ENCODE data around the gene UPF1. TPM values are rescaled to one million over a fixed set of nuclear protein-coding genes. Genes with fewer than 3 reads are reported as not detected.

UPF1 gene
- polyA plus RNA-seq, 3 donors, result 2.6 to 43.7 (median 3.2) TPM

DNA sequence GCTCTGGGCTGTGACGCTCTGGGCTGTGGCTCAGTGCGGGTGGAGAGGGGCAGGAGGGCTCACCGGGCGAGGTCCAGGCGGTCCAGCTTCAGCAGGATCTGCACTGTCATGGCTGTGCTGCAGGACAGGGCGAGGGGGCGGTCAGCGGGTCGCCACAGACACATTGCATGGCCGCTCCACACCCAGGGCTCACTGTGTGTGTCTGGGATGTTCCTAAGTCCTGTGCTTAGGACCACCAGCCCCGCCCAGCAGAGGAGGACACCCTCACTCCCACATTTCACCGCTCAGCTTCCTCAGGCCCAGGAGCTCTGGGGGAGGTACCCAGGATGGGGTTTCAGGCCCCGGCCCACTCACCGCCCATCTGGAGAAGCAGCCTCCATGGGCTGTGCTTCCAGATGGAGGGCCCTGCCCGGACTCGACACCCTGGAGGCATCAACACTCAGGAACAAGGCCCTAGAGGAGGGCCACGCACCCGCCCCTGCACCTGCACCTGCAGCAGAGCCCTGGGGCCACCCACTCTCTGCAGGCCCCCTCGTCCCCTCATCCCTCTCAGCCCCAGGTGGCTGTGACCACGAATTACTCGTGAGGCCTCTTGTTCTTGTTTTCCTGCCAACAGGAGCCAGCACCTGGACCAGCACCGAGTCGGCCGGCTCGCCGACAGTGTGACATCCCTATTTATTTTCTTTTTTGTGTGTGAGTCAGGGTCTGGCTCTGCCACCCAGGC, 73.9 kb downstream of the UPF1 start:
- H3K9me3 Mint-ChIP-seq, result peaks cover 0 to 4% (median 0%) of the 10 kb centered on the region in 7 donors
- no peak overlapping the region for H3K4me3 Mint-ChIP-seq
- TF ChIP-seq, protein P1, sequence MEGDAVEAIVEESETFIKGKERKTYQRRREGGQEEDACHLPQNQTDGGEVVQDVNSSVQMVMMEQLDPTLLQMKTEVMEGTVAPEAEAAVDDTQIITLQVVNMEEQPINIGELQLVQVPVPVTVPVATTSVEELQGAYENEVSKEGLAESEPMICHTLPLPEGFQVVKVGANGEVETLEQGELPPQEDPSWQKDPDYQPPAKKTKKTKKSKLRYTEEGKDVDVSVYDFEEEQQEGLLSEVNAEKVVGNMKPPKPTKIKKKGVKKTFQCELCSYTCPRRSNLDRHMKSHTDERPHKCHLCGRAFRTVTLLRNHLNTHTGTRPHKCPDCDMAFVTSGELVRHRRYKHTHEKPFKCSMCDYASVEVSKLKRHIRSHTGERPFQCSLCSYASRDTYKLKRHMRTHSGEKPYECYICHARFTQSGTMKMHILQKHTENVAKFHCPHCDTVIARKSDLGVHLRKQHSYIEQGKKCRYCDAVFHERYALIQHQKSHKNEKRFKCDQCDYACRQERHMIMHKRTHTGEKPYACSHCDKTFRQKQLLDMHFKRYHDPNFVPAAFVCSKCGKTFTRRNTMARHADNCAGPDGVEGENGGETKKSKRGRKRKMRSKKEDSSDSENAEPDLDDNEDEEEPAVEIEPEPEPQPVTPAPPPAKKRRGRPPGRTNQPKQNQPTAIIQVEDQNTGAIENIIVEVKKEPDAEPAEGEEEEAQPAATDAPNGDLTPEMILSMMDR (IDR thresholded peaks at IDR 0.05), result no peak
- Histone ChIP-seq H3K4me1 (ENCODE audit: control insufficient read depth in 1 of 2, insufficient read depth in 2 of 2, low read length in 2 of 2) (no peaks in the 10 kb centered on the region), H3K27ac (ENCODE audit: low read depth in 1 of 2, low read length in 2 of 2) (no peak overlapping the region), H3K27me3 (ENCODE audit: control insufficient read depth in 2 of 2, insufficient read depth in 2 of 2, low read length in 2 of 2) (no peaks in the 10 kb centered on the region), H3K4me2 (replicated peaks; ENCODE audit: extremely low read depth, low read length, poor library complexity, severe bottlenecking) (no peak overlapping the region), H3K9me3 (replicated peaks in 1 of 2; ENCODE audit: control insufficient read depth in 1 of 2, insufficient read depth in 1 of 2, low read length in 2 of 2) (no peaks in the 10 kb centered on the region), H2AFZ (ENCODE audit: insufficient read depth, low read depth, low read length, poor library complexity, severe bottlenecking) (no peak overlapping the region), H4K20me1 (ENCODE audit: insufficient read depth, low read length) (peaks cover 67% of the 10 kb centered on the region), H3K9ac (ENCODE audit: insufficient read depth, low read length, poor library complexity, severe bottlenecking) (no peak overlapping the region), H3K79me2 (ENCODE audit: insufficient read depth, low read length) (peaks cover 3% of the 10 kb centered on the region), H3K36me3 (replicated peaks in 1 of 2; ENCODE audit: control insufficient read depth in 1 of 2, insufficient read depth in 2 of 2, low read length in 2 of 2) (peaks cover 83 to 90% of the 10 kb centered on the region in 2 donors), H3K4me3 (replicated peaks in 1 of 3; ENCODE audit: low read depth in 2 of 3, low read length in 3 of 3) (no peak overlapping the region)
- H3K27me3 Mint-ChIP-seq (ENCODE audit: low read depth in 3 of 3), result no peaks in the 10 kb centered on the region
- H3K36me3 Mint-ChIP-seq, result peaks cover 52 to 90% of the 10 kb centered on the region in 2 donors
- H3K27ac Mint-ChIP-seq, result peak overlapping the region in 1 of 7 donors; percentile 61
- DNase-seq, result no peak
- no peaks in the 10 kb centered on the region for H3K4me1 Mint-ChIP-seq
- intact Hi-C loops (cut with micrococcal nuclease), result no loop called here
- WGBS (ENCODE audit: insufficient coverage), result 92% methylated on average over 19 of the region's 26 CpGs

DNA sequence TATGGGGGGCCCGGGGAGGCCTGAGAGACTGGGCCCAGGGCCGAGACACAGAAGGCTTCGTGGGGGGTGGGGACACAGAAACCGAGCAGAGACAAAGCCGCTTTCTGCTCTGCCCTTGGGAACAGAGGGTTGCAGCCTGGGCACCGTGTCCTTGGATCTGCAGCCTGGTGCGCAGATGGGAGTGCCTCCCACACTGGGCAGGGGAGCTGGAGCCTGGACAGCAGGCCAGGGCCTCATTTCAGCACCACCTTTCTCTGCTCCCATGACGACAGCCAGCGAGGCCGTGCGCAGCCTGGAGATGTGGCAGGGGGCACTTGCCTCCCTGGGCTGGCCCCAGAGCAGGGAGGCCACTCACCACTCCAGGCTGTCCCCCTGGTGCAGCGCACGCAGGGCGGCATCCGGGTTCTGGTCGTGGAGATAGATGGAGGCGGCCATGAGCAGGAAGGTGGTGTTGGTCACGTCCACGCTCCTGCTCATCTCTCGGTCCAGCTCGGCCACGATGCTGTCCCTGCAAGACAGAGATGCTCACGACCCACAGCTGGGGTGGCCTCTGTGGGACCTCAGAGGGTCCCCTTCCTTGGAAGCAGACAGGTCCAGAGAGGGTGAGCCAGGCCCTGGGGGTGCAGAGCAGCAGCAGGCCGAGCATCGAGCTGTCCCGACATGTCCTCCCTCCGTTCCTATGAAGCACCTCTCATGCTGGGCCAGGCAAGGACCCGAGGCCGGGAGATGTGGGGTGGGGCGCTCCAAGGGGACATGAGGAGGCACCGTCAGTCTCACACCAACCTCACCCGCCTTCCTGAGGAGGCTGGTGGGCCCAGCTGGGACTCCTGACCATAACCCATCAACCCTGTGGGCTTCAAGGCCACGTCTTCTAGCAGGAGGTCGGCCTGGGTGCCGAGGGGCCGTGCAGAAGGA, 75.1 kb downstream of the UPF1 start:
- H3K9ac ChIP-seq (ENCODE audit: insufficient read depth, low read length, poor library complexity, severe bottlenecking), result no peak overlapping the region

More for the DNA sequence above, 75.1 kb downstream of the UPF1 start:
- intact Hi-C loops (cut with micrococcal nuclease), result no loop called here
- H4K20me1 ChIP-seq (ENCODE audit: insufficient read depth, low read length), result peaks cover 64% of the 10 kb centered on the region
- DNase-seq, result no peak
- no peaks in the 10 kb centered on the region for H3K4me1 Mint-ChIP-seq
- TF ChIP-seq, protein P1 (IDR thresholded peaks at IDR 0.05), result no peak
- H3K36me3 ChIP-seq (replicated peaks in 1 of 2; ENCODE audit: control insufficient read depth in 1 of 2, insufficient read depth in 2 of 2, low read length in 2 of 2), result peaks cover 79 to 87% of the 10 kb centered on the region in 2 donors
- no peaks in the 10 kb centered on the region for H3K4me1 ChIP-seq (ENCODE audit: control insufficient read depth in 1 of 2, insufficient read depth in 2 of 2, low read length in 2 of 2)
- H3K4me2 ChIP-seq (replicated peaks; ENCODE audit: extremely low read depth, low read length, poor library complexity, severe bottlenecking), result no peak overlapping the region
- H3K9me3 ChIP-seq (replicated peaks in 1 of 2; ENCODE audit: control insufficient read depth in 1 of 2, insufficient read depth in 1 of 2, low read length in 2 of 2), result no peaks in the 10 kb centered on the region
- H3K79me2 ChIP-seq (ENCODE audit: insufficient read depth, low read length), result peaks cover 8% of the 10 kb centered on the region
- H3K27ac ChIP-seq (ENCODE audit: low read depth in 1 of 2, low read length in 2 of 2), result no peak overlapping the region
- no peak overlapping the region for H3K4me3 ChIP-seq (replicated peaks in 1 of 3; ENCODE audit: low read depth in 2 of 3, low read length in 3 of 3)
- no peak overlapping the region for H2AFZ ChIP-seq (ENCODE audit: insufficient read depth, low read depth, low read length, poor library complexity, severe bottlenecking)
- no peak overlapping the region for H3K27ac Mint-ChIP-seq
- H3K27me3 Mint-ChIP-seq (ENCODE audit: low read depth in 3 of 3), result no peaks in the 10 kb centered on the region
- H3K4me3 Mint-ChIP-seq, result no peak overlapping the region
- peaks cover 47 to 89% of the 10 kb centered on the region in 2 donors for H3K36me3 Mint-ChIP-seq
- WGBS (ENCODE audit: insufficient coverage), result 99% methylated on average over 33 of the region's 36 CpGs
- H3K9me3 Mint-ChIP-seq, result peaks cover 0 to 4% (median 0%) of the 10 kb centered on the region in 7 donors
- H3K27me3 ChIP-seq (ENCODE audit: control insufficient read depth in 2 of 2, insufficient read depth in 2 of 2, low read length in 2 of 2), result no peaks in the 10 kb centered on the region

Data from CD14-positive monocyte (primary cell).